ENCODE results near the gene MAPRE3.

DNA sequence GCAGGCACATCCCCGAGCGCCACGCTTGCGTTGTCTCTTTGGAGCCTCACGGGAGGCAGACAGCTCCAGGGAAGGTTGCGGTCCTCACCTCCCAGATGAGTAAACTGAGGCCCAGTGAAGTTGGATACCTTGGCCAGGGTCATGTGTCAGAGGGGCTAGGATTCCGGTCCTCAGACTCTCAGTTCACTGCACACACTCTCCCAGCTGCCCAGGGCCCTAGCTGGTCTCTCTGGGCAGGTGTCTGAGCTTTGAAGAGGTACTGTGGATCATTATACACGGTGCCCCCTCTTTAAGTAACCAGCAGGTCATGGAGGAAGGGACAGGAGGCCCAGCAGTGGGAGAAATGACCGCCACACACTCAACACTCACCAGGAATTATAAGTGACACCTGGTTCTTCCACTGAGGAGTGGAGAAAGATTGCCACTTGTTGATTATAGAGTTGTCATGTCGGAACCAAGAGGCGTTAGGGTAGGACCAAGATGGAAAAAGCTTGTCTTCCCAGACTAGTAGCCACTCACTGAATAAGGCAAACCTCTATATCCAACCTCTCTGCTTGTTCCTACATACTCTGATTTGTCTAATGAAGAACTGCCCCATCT, 62.9 kb downstream of the MAPRE3 start:
- TF ChIP-seq, protein P1, sequence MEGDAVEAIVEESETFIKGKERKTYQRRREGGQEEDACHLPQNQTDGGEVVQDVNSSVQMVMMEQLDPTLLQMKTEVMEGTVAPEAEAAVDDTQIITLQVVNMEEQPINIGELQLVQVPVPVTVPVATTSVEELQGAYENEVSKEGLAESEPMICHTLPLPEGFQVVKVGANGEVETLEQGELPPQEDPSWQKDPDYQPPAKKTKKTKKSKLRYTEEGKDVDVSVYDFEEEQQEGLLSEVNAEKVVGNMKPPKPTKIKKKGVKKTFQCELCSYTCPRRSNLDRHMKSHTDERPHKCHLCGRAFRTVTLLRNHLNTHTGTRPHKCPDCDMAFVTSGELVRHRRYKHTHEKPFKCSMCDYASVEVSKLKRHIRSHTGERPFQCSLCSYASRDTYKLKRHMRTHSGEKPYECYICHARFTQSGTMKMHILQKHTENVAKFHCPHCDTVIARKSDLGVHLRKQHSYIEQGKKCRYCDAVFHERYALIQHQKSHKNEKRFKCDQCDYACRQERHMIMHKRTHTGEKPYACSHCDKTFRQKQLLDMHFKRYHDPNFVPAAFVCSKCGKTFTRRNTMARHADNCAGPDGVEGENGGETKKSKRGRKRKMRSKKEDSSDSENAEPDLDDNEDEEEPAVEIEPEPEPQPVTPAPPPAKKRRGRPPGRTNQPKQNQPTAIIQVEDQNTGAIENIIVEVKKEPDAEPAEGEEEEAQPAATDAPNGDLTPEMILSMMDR (IDR thresholded peaks at IDR 0.05) = no peak
- TF ChIP-seq POLR2A (IDR thresholded peaks at IDR 0.05) = no peak
